Suprapubic skin (tissue), 4 donors: ENCODE results near the gene SLC6A13. TPM values are rescaled to one million over a fixed set of nuclear protein-coding genes. Genes with fewer than 3 reads are reported as not detected.

Source experiments
- DNase-seq, 2 donors: peaks; one replicate each; pipeline ENCODE4 v3.0.0-alpha.2; 2019; ENCODE audit warnings: low spot score in 2 of 2
- H3K27ac ChIP-seq: fragments of 200-600 bp; sonication (generic); one replicate; pipeline ENCODE4 v1.5.1; 2019
- H3K27me3 ChIP-seq: fragments of 200-600 bp; sonication (generic); one replicate; pipeline ENCODE4 v1.5.1; 2019
- H3K36me3 ChIP-seq: fragments of 200-600 bp; sonication (generic); one replicate; pipeline ENCODE4 v1.5.1; 2019
- H3K4me1 ChIP-seq: fragments of 200-600 bp; sonication (generic); one replicate; pipeline ENCODE4 v1.5.1; 2019
- H3K4me3 ChIP-seq: fragments of 200-600 bp; sonication (generic); one replicate; pipeline ENCODE4 v1.5.1; 2019; ENCODE audit warnings: mild to moderate bottlenecking
- H3K9me3 ChIP-seq: fragments of 200-600 bp; sonication (generic); one replicate; pipeline ENCODE4 v1.5.1; 2019
- CTCF ChIP-seq, 2 donors: fragments of 200-600 bp in 1 of 2; fragments of 450-650 bp in 1 of 2; sonication (generic) in 1 of 2; IDR thresholded peaks; one replicate each; pipeline ENCODE4 v1.5.1; 2016 to 2019; ENCODE audit warnings: antibody characterized with exemption in 2 of 2, mild to moderate bottlenecking in 1 of 2, moderate library complexity in 1 of 2
- EP300 ChIP-seq: sonication (generic); formaldehyde crosslinking; IDR thresholded peaks from one replicate; pipeline ENCODE4 v1.6.1; 2017; ENCODE audit warnings: antibody characterized with exemption
- POLR2A ChIP-seq, 2 donors: fragments of 450-650 bp; IDR thresholded peaks; one replicate each; pipeline ENCODE4 v1.6.1; 2017; ENCODE audit warnings: antibody characterized with exemption in 2 of 2, mild to moderate bottlenecking in 2 of 2, moderate library complexity in 2 of 2
- POLR2AphosphoS5 ChIP-seq, 3 donors: sonication (generic); formaldehyde crosslinking; IDR thresholded peaks; one replicate each; pipeline ENCODE4 v1.6.1; 2017; ENCODE audit warnings: antibody characterized with exemption in 3 of 3
- WGBS: methylation state at CpG from one replicate; pipeline ENCODE4 v1.1.5; 2018; 5-methylcytosine and 5-hydroxymethylcytosine counted together
- total RNA-seq, 4 donors: library from RNA; depleted of rRNA; stranded (reverse); fragments of >200 nt; gene quantifications; one replicate each; pipeline ENCODE4 v1.1.0, GENCODE V29; 2016

The SLC6A13 gene
- total RNA-seq, 4 donors from 2014 or later = not detected

GRCh38 chr12:225012-225411 is 37.6 kb downstream of the SLC6A13 start:
- Histone ChIP-seq H3K27ac (no peak overlapping the region), H3K27me3 (peaks cover 30% of the 10 kb centered on the region), H3K4me3 (no peak overlapping the region), H3K4me1 (no peaks in the 10 kb centered on the region), H3K36me3 (no peaks in the 10 kb centered on the region), H3K9me3 (no peaks in the 10 kb centered on the region)
- peak in 1 of 2 donors; percentile 65 for DNase-seq
- TF ChIP-seq POLR2A (IDR thresholded peaks at IDR 0.05) (no peak), EP300 (no peak), POLR2AphosphoS5 (IDR thresholded peaks at IDR 0.05) (no peak), CTCF (IDR thresholded peaks at IDR 0.05) (no peak)
- WGBS = 89% methylated on average over 18 of the region's 18 CpGs

GRCh38 chr12:224330-224729 is 38.3 kb downstream of the SLC6A13 start:
- H3K9me3 ChIP-seq = no peaks in the 10 kb centered on the region
- no peak for TF ChIP-seq POLR2A (IDR thresholded peaks at IDR 0.05)
- TF ChIP-seq CTCF (IDR thresholded peaks at IDR 0.05) = no peak
- no peak for TF ChIP-seq EP300
- no peak for TF ChIP-seq POLR2AphosphoS5 (IDR thresholded peaks at IDR 0.05)
- no peak overlapping the region for H3K4me3 ChIP-seq
- peaks cover 36% of the 10 kb centered on the region for H3K27me3 ChIP-seq
- DNase-seq = no peak
- H3K27ac ChIP-seq = no peak overlapping the region
- WGBS = 84% methylated on average over 9 of the region's 9 CpGs
- no peaks in the 10 kb centered on the region for H3K4me1 ChIP-seq
- no peaks in the 10 kb centered on the region for H3K36me3 ChIP-seq

- 61% methylated on average over 5 of the region's 11 CpGs for WGBS
- TF ChIP-seq CTCF (IDR thresholded peaks at IDR 0.05) = no peak
- no peak for TF ChIP-seq EP300
- TF ChIP-seq POLR2AphosphoS5 (IDR thresholded peaks at IDR 0.05) = no peak
- no peak for TF ChIP-seq POLR2A (IDR thresholded peaks at IDR 0.05)
- no peak overlapping the region for H3K4me3 ChIP-seq
- no peaks in the 10 kb centered on the region for H3K36me3 ChIP-seq
- no peak for DNase-seq
- peaks cover 41% of the 10 kb centered on the region for H3K27me3 ChIP-seq
- no peaks in the 10 kb centered on the region for H3K4me1 ChIP-seq
- H3K9me3 ChIP-seq = no peaks in the 10 kb centered on the region
- H3K27ac ChIP-seq = no peak overlapping the region
Observed at GRCh38 chr12:223841-224240, 38.8 kb downstream of the SLC6A13 start.

GRCh38 chr12:221736-222135 is 40.9 kb downstream of the SLC6A13 start:
- DNase-seq = no peak
- Histone ChIP-seq H3K4me1 (no peaks in the 10 kb centered on the region), H3K9me3 (no peaks in the 10 kb centered on the region), H3K4me3 (no peak overlapping the region), H3K36me3 (no peaks in the 10 kb centered on the region), H3K27ac (no peak overlapping the region), H3K27me3 (peaks cover 38% of the 10 kb centered on the region)
- TF ChIP-seq POLR2AphosphoS5 (IDR thresholded peaks at IDR 0.05) (no peak), POLR2A (IDR thresholded peaks at IDR 0.05) (no peak), CTCF (IDR thresholded peaks at IDR 0.05) (no peak), EP300 (no peak)
- WGBS = 71% methylated on average over 6 of the region's 6 CpGs

GRCh38 chr12:220946-221550 is 41.6 kb downstream of the SLC6A13 start:
- H3K27me3 ChIP-seq = peaks cover 33% of the 10 kb centered on the region
- H3K27ac ChIP-seq = no peak overlapping the region
- H3K36me3 ChIP-seq = no peaks in the 10 kb centered on the region
- no peaks in the 10 kb centered on the region for H3K9me3 ChIP-seq
- TF ChIP-seq POLR2AphosphoS5 (IDR thresholded peaks at IDR 0.05) (no peak), POLR2A (IDR thresholded peaks at IDR 0.05) (no peak), EP300 (no peak), CTCF (IDR thresholded peaks at IDR 0.05) (no peak)
- 65% methylated on average over 12 of the region's 19 CpGs for WGBS
- no peak overlapping the region for H3K4me3 ChIP-seq
- no peak for DNase-seq
- no peaks in the 10 kb centered on the region for H3K4me1 ChIP-seq
